ENCODE data around the gene THADA.

THADA gene

GRCh38 chr2:43402452-43402937, 193.3 kb downstream of the THADA start:
- Histone ChIP-seq H3K27ac (ENCODE audit: low read depth, low read length, poor library complexity, severe bottlenecking) (peak overlapping the region; percentile 54), H3K4me1 (ENCODE audit: insufficient read depth, low read length, severe bottlenecking) (peaks cover 30% of the 10 kb centered on the region), H3K9me3 (ENCODE audit: low read length) (no peaks in the 10 kb centered on the region), H3K79me2 (ENCODE audit: insufficient read depth, low read length) (no peaks in the 10 kb centered on the region), H3K27me3 (ENCODE audit: insufficient read depth, low read length) (no peaks in the 10 kb centered on the region), H3F3A (ENCODE audit: insufficient read depth, low read length) (no peaks in the 10 kb centered on the region), H3K36me3 (ENCODE audit: insufficient read depth, low read length) (0 out of 2 replicates have a peak, but pooled peaks cover 3% of the 10 kb centered on the region), H3K4me3 (ENCODE audit: low read depth, low read length, poor library complexity, severe bottlenecking) (no peak overlapping the region), H2AFZ (ENCODE audit: low read length) (no peak overlapping the region), H3K4me2 (ENCODE audit: low read length) (peak overlapping the region; percentile 32; the same call in 1 of the 2 replicates), H4K20me1 (ENCODE audit: insufficient read depth, low read length) (no peaks in the 10 kb centered on the region), H3K9me2 (ENCODE audit: low read depth, low read length) (no peaks in the 10 kb centered on the region), H3K9ac (ENCODE audit: low read length) (peak overlapping the region; percentile 6; the same call in 1 of the 2 replicates)
- no peak for TF ChIP-seq EZH2 (IDR thresholded peaks at IDR 0.05; ENCODE audit: borderline replicate concordance, low read length)
- no peak for TF ChIP-seq CTCF (IDR thresholded peaks at IDR 0.05; ENCODE audit: low read length)

- Histone ChIP-seq H3K36me3 (ENCODE audit: insufficient read depth, low read length) (0 out of 2 replicates have a peak, but pooled peaks cover 3% of the 10 kb centered on the region), H3K4me1 (ENCODE audit: insufficient read depth, low read length, severe bottlenecking) (peaks cover 30% of the 10 kb centered on the region), H3K4me3 (ENCODE audit: low read depth, low read length, poor library complexity, severe bottlenecking) (no peak overlapping the region), H3K79me2 (ENCODE audit: insufficient read depth, low read length) (no peaks in the 10 kb centered on the region), H3F3A (ENCODE audit: insufficient read depth, low read length) (no peaks in the 10 kb centered on the region), H2AFZ (ENCODE audit: low read length) (no peak overlapping the region), H4K20me1 (ENCODE audit: insufficient read depth, low read length) (no peaks in the 10 kb centered on the region), H3K9me3 (ENCODE audit: low read length) (no peaks in the 10 kb centered on the region), H3K9me2 (ENCODE audit: low read depth, low read length) (no peaks in the 10 kb centered on the region), H3K27me3 (ENCODE audit: insufficient read depth, low read length) (no peaks in the 10 kb centered on the region), H3K9ac (ENCODE audit: low read length) (peak overlapping the region; percentile 6; the same call in 1 of the 2 replicates), H3K4me2 (ENCODE audit: low read length) (peak overlapping the region; percentile 32; the same call in 1 of the 2 replicates), H3K27ac (ENCODE audit: low read depth, low read length, poor library complexity, severe bottlenecking) (peak overlapping the region; percentile 54)
- no peak for TF ChIP-seq CTCF (IDR thresholded peaks at IDR 0.05; ENCODE audit: low read length)
- no peak for TF ChIP-seq EZH2 (IDR thresholded peaks at IDR 0.05; ENCODE audit: borderline replicate concordance, low read length)
Measured at GRCh38 chr2:43402002-43402401, 193.8 kb downstream of the THADA start.

- H3F3A ChIP-seq (ENCODE audit: insufficient read depth, low read length), result no peaks in the 10 kb centered on the region
- no peak overlapping the region for H3K4me3 ChIP-seq (ENCODE audit: low read depth, low read length, poor library complexity, severe bottlenecking)
- no peaks in the 10 kb centered on the region for H4K20me1 ChIP-seq (ENCODE audit: insufficient read depth, low read length)
- TF ChIP-seq EZH2 (IDR thresholded peaks at IDR 0.05; ENCODE audit: borderline replicate concordance, low read length) (no peak), CTCF (IDR thresholded peaks at IDR 0.05; ENCODE audit: low read length) (no peak)
- H3K27me3 ChIP-seq (ENCODE audit: insufficient read depth, low read length), result no peaks in the 10 kb centered on the region
- H3K36me3 ChIP-seq (ENCODE audit: insufficient read depth, low read length), result peaks cover 9% of the 10 kb centered on the region; the same call in 1 of the 2 replicates
- H3K79me2 ChIP-seq (ENCODE audit: insufficient read depth, low read length), result no peaks in the 10 kb centered on the region
- H3K27ac ChIP-seq (ENCODE audit: low read depth, low read length, poor library complexity, severe bottlenecking), result peak overlapping the region; percentile 31
- peaks cover 27% of the 10 kb centered on the region for H3K4me1 ChIP-seq (ENCODE audit: insufficient read depth, low read length, severe bottlenecking)
- no peak overlapping the region for H3K9ac ChIP-seq (ENCODE audit: low read length)
- no peak overlapping the region for H2AFZ ChIP-seq (ENCODE audit: low read length)
- H3K9me2 ChIP-seq (ENCODE audit: low read depth, low read length), result no peaks in the 10 kb centered on the region
- no peak overlapping the region for H3K4me2 ChIP-seq (ENCODE audit: low read length)
- no peaks in the 10 kb centered on the region for H3K9me3 ChIP-seq (ENCODE audit: low read length)
Measured at GRCh38 chr2:43400508-43400907, 195.3 kb downstream of the THADA start.
